Measurements from ENCODE around the gene CBLB. TPM values are rescaled to one million over a fixed set of nuclear protein-coding genes. Genes with fewer than 3 reads are reported as not detected.

Gene CBLB
- total and polyA plus RNA-seq, 12 donors, result 20.4 to 58.9 (median 33.5) TPM

DNA sequence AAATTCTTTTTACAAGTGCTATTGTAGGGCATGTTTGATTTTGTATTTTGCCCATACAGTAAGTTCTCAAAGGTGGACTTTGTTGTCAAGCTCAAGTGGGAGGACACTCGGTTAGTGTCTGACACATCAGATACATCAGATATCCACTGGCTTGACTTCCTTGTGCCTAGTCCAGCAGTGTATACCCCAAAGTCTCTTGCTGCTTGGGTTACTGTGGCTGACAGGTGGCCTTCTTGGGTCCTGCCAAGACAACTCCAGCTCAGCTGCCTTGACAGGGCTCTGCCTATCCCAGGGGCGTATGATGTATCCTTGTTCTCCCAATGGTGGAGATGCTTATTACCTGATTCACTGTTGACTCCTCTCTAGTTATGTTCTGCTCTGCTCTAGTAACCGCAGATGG is 214.9 kb downstream of the CBLB start:
- DNase-seq, result no peak
- Histone ChIP-seq H3K27ac (no peak overlapping the region), H3K9me3 (replicated peaks in 1 of 3) (no peaks in the 10 kb centered on the region), H3K4me3 (no peak overlapping the region), H3K27me3 (no peaks in the 10 kb centered on the region), H3K4me1 (replicated peaks in 1 of 2) (peaks cover 9 to 10% of the 10 kb centered on the region in 2 donors), H3K36me3 (replicated peaks in 1 of 2) (peaks cover 0 to 10% of the 10 kb centered on the region in 2 donors)
- WGBS, 4 donors, result 87 to 100% (median 94%) methylated on average over 3 of the region's 3 CpGs
- no peak for TF ChIP-seq POLR2A (IDR thresholded peaks at IDR 0.05)
- TF ChIP-seq, protein P1, sequence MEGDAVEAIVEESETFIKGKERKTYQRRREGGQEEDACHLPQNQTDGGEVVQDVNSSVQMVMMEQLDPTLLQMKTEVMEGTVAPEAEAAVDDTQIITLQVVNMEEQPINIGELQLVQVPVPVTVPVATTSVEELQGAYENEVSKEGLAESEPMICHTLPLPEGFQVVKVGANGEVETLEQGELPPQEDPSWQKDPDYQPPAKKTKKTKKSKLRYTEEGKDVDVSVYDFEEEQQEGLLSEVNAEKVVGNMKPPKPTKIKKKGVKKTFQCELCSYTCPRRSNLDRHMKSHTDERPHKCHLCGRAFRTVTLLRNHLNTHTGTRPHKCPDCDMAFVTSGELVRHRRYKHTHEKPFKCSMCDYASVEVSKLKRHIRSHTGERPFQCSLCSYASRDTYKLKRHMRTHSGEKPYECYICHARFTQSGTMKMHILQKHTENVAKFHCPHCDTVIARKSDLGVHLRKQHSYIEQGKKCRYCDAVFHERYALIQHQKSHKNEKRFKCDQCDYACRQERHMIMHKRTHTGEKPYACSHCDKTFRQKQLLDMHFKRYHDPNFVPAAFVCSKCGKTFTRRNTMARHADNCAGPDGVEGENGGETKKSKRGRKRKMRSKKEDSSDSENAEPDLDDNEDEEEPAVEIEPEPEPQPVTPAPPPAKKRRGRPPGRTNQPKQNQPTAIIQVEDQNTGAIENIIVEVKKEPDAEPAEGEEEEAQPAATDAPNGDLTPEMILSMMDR (IDR thresholded peaks at IDR 0.05), result no peak
- intact Hi-C loops (cut with DNase I), result no loop called here

DNA sequence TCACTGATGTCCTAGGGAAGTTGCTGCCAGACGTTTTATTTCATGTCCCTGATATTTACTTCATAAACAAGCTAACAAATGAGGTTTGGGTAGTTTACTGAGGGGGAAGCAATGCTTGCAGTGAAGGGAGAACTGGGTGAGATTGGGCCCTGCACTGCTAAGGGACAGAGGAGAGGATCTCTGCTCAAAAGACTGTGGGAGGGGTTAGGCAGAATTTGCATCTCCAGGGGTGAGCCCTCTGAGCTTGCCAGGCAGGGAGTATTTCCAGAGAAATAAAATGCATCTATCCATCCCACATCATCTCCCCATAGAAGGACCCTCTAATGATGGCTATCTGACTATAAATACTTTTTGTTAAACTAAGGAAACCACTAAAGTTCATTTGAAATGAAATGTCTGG is 215.6 kb downstream of the CBLB start:
- H3K9me3 ChIP-seq (replicated peaks in 1 of 3), result no peaks in the 10 kb centered on the region
- no peak overlapping the region for H3K4me3 ChIP-seq
- no peak for DNase-seq
- no peak for TF ChIP-seq POLR2A (IDR thresholded peaks at IDR 0.05)
- TF ChIP-seq, protein P1 (IDR thresholded peaks at IDR 0.05), result no peak
- intact Hi-C loops (cut with DNase I), result no loop called here
- H3K27ac ChIP-seq, result no peak overlapping the region
- peaks cover 9 to 10% of the 10 kb centered on the region in 2 donors for H3K4me1 ChIP-seq (replicated peaks in 1 of 2)
- 25 to 42% (median 37%) methylated on average over 1 of the region's 1 CpG for WGBS, 4 donors
- no peaks in the 10 kb centered on the region for H3K27me3 ChIP-seq
- peaks cover 0 to 5% of the 10 kb centered on the region in 2 donors for H3K36me3 ChIP-seq (replicated peaks in 1 of 2)

DNA sequence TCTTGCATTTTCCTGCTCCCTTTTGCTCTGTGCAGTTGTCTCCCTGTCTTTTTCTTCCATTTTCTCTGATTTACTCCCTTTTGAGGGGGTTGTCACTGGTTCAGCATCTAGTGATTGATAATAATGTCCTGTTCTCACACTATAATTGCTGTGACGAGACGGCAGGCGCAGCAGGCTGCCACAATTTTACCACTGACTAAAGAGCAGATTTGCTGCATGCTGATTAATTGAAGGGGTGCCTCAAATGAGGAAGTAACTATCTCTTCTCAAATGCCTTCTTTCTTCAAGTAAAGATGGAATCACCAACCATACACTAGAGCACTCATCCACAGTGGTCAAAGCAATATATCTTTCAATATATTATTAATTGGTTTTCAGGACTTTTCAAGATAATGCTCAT is 219.3 kb downstream of the CBLB start:
- no peak overlapping the region for H3K27ac ChIP-seq
- H3K4me1 ChIP-seq (replicated peaks in 1 of 2), result peaks cover 9 to 10% of the 10 kb centered on the region in 2 donors
- no peak overlapping the region for H3K4me3 ChIP-seq
- H3K27me3 ChIP-seq, result no peaks in the 10 kb centered on the region
- no peaks in the 10 kb centered on the region for H3K36me3 ChIP-seq (replicated peaks in 1 of 2)
- DNase-seq, result no peak
- TF ChIP-seq POLR2A (IDR thresholded peaks at IDR 0.05), result no peak
- TF ChIP-seq, protein P1 (IDR thresholded peaks at IDR 0.05), result no peak
- WGBS, 4 donors, result 36 to 60% (median 39%) methylated on average over 3 of the region's 3 CpGs
- intact Hi-C loops (cut with DNase I), result no loop called here
- H3K9me3 ChIP-seq (replicated peaks in 1 of 3), result no peaks in the 10 kb centered on the region

DNA sequence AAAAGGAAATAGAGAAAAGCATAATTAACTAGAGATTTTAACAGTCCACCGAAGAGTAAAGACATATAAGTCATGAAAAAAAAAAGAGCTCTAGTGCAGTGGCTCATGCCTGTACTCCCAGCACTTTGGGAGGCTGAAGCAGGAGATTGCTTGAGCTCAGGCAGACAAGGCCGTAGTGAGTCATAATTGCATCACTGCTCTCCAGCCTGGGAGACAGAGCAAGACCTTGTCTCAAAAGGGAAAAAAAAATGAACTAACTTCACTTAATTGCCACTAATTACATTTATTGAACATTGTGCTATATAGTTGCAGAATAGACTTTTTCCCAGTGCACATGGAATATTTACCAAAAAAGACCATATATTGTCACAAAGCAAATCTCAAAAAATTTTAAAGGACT is 221.8 kb downstream of the CBLB start:
- Histone ChIP-seq H3K27me3 (no peaks in the 10 kb centered on the region), H3K27ac (no peak overlapping the region), H3K9me3 (replicated peaks in 1 of 3) (no peaks in the 10 kb centered on the region), H3K4me3 (no peak overlapping the region), H3K4me1 (replicated peaks in 1 of 2) (peaks cover 9 to 10% of the 10 kb centered on the region in 2 donors), H3K36me3 (replicated peaks in 1 of 2) (no peaks in the 10 kb centered on the region)
- WGBS, 4 donors, result 22 to 44% (median 32%) methylated on average over 2 of the region's 2 CpGs
- intact Hi-C loops (cut with DNase I), result no loop called here
- TF ChIP-seq, protein P1 (IDR thresholded peaks at IDR 0.05), result no peak
- TF ChIP-seq POLR2A (IDR thresholded peaks at IDR 0.05), result no peak
- peak; percentile 66 to 89 (median 81) for DNase-seq

Data from adrenal gland (tissue), 12 donors.